GM18873 (cell line): ENCODE results near the gene DUSP10.

ENCODE experiments used
- ATAC-seq: cut with Tn5 transposase; IDR thresholded peaks from one replicate; pipeline ENCODE4 v1.9.1; 2021; ENCODE audit warnings: mild to moderate bottlenecking, moderate library complexity, moderate number of reproducible peaks; ENCODE audit not compliant: unreplicated experiment, low FRiP score

DUSP10 gene

DNA sequence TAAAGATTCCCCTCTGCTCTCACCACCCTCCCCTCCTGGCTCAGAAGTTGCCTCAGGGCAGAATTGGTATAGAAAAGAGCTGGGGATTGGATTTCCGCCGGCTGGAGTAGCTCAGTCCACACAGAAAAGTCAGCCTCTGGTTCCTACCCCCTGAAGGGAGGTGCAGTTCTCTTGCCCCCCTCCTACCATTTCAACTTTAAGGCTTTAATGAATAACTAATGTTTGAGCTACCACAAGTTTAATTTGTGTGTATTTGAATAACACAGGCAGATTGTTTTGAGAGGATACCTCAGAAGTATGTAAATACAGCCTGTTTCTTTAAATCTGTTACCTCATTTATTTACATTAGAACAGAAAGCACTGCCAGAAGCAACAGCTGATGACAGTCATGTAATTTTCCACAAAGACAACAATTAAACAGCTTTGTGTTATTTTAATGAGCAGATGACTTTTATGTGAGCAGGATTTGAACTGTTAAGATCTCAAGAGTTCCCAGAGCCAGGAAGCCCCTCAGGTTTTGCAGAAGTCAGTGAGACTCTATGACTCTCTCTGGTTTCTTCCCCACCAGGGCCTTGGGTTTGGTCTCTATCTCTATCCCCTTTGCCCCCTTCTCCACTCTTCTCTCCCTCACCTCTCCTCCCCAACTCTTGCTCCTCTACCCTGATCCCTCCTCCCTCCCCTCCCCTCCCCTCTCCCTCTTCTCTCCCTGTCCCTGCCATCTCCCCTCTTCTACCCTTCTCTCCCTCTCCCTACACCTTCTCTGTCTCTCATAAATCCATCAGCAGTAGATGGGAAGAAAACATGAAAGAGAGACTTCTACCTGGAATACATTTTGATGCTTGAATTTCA, 26.3 kb downstream of the DUSP10 start:
- no peak for ATAC-seq

DNA sequence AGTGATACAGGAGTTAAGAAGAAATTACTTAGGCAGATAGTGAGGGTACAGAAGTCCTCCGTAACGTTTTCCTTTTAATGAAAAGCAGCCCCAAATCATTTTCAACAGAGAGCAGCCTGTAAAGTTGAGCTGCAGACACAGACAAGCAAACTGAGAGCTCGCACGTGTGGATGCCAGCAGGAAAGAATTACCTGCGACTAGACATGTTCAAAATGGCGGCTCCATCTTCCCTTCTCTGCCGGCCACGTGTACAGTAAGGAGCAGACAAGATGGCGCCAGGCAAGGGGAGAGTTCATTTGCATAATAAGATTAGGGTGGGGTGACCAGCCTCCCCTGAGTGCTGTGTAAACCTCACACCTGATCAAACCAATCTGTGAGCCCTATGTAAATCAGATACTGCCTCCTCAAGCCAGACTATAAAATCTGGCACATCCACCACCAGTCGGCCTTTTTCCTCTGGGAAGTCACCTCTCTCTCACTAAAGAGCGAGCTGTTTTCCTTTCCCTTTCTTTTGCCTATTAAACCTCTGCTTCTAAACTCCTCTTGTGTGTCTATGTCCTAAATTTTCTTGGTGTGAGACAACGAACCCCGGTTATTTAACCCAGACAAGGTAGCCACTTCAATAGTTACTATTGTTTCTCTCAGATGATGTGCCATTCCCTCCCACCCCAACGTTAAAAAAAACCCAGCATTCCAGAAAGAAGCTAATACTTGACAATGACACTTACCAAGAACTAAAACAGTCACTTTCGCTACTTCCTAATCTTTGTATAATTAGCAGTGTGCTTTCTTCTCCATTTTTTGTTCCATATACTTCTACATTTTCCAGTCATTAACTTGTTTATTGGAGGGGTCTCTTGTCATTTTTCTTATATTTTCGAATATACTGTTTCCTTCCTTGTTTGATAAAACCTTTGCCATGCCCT, 27.4 kb downstream of the DUSP10 start:
- ATAC-seq, result no peak

GRCh38 chr1:221712776-221713431, 29.0 kb downstream of the DUSP10 start:
- peak; percentile 55 for ATAC-seq

DNA sequence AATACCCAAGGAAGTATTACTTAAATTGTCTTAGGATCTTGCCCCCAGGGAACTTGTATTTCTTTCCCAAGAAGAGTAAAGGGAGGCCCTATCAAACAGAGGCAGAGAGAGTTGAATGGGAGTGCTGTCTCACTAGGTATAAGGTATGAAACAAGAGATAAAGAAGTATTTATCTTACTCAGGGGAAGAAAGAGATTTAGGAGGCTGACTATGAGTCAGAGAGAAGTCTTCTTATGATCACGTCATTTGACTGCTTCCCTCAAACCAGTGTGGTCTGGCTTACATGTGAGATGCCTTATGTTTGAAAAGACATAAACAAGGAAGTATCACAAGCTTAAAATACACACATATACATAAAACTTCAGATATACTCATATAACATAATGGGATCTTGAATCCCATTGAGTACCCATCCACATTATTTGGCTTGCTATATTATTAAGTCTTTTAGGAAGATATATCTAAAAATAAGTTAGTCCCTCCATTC, 29.6 kb downstream of the DUSP10 start:
- peak; percentile 45 for ATAC-seq

DNA sequence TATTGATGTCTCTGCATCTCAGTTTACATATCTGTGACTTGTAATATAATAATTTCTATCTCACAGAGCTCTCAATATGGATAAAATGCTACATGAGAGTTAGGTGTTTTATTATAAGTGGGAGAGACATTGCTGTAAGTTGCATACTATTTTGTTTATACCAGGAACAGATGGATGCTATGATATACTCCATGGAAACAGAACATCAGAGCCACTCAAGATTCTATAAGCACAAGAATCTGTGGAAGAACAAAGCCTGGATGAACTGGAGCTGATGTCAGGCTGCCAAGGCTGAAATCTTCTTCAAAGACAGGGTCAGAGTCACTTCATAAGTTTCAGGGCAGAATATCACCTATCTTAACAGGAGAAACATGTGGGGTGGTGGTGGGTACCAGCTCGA, 30.2 kb downstream of the DUSP10 start:
- ATAC-seq, result no peak

GRCh38 chr1:221711063-221711577, 30.8 kb downstream of the DUSP10 start:
- ATAC-seq, result no peak

DNA sequence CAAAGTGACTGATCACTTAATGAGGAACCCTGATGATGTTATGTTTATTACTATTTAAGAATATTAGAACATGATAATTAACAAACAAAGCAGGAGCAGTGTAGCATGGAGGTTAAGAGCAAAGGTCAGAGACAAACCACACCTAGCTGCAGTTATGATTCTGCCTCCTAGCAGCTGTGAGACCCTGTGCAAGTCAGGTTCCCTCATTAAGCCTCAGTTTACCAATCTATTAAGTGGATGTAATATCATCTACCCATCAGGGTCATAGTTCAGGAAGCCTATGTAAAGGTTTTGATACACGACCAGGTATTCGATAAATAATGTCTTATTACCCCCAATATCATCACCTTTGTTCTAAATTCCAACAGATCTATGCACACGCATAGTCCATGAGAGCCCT, 32.0 kb downstream of the DUSP10 start:
- ATAC-seq, result no peak

- ATAC-seq, result no peak
Measured at GRCh38 chr1:221708987-221709386, 32.9 kb downstream of the DUSP10 start.

DNA sequence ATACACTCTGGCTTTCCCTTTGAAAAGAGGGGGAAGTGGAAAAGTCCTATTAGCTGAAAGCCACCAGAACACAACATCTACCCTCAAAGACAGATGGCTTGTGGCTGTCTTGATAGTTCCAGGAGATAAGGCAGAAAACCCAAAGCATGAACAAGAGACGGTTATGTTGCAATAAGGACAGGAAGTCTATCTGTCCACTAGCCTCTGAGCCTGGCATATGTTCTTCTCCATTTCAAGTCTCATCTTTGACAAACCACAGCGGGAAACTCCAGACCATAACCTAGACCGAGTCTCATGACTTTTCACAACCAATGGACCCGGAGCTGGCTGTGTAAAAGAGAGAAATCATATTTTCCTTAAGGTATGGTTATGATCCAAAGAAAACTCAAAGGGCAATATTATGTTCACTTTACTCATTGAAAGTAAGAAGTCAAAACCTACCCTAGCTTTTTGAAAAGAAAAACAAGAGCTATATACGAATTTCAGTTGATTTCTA, 33.8 kb downstream of the DUSP10 start:
- peak; percentile 71 for ATAC-seq

DNA sequence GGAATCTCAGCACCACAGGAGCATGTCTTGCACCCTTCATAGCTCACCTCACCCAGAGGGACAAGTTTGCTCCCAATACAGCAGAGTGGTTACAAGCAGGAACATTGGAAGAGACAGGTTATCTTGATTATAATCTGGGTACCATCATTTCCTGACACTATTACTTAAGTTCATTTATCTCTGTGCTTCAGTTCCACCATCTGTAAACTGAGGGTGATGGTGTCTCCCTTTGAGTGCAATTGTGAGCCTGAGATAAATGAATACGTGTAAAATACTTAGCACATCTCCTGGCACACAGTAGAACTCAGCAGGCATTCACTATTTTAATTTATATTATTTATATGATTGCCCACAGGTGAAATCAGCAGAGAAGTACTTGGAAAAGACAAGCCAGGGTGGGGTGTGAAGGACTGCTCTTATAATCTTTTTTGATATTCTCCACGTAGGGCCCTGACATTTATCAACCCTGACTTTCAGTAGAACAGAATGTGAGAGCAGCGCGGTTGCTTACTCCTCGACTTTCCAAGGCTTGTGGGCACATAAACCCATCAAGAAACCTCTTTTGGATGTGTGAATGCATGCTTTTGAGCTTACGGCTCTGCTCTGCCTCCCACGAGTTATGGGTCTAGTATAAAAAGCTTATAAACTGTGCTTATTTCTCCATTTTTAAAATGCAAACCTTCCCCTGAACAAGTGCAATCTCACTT, 34.9 kb downstream of the DUSP10 start:
- ATAC-seq, result no peak

DNA sequence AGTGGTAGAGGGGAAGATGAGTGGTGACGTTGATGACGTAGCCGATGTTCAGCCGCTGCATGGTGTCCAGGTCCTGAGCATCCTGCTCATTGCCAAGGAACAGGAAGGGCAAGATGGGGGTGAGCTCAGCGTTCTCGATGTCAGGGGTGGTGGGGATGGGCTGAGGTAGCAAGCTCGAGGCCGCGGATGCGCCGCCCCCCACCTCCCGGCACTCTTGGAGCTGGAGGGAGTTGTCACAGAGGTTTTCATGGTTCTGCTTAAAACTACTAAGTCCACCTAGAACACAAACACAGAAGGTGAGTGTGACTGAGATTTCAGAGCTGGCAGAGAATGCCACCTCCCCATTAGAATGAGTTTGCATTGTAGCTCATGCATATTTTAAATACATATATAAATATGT, 35.7 kb downstream of the DUSP10 start:
- no peak for ATAC-seq

DNA sequence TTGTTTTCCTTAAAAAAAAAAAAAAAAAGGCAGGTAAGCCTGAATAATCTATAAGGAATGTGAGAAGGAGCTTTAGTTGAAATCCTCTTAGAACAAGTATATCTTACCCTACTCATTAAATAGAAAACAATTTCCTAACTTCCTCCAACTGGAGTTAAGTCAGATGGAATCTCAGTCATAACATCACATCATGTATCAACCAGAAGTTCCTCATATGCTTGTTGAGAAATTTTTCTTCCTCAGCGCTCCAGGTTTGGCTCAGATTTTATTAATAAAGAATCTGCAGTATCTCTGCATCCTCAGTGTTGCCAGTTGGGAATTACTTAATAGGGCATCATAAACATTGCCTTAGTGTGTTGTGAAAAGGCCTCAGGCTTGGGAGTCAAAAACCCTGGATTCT, 37.6 kb downstream of the DUSP10 start:
- no peak for ATAC-seq

DNA sequence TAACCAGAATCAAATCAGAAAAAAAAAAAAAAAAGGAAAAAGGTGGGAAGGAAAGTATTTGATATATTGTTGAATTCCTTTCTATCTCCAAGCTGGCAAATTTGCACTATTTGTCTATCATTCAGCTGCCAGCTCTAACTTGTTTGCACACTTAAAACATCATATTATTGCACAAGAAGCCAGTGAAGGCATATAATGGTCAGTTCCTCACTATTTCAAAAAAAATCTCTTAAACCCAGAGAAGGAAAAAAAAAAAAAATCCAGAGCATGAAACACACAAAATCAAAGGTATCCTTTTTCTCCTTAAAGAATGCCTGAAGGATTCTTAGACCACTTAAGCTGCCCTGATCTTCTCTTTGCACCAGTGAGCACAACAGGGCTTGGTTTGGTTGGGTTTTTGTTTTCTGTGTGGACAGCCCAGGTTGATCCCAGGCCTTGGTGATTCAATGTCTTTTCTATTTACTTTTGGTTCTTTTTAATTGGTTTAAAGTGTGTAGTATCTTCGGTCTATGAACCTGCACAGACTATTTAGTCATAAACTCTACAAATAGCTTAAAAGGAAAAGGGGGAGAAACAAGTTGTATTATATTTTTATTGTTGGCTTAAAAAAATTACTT, 40.2 kb downstream of the DUSP10 start:
- ATAC-seq, result no peak

GRCh38 chr1:221700948-221701347, 40.9 kb downstream of the DUSP10 start:
- no peak for ATAC-seq

DNA sequence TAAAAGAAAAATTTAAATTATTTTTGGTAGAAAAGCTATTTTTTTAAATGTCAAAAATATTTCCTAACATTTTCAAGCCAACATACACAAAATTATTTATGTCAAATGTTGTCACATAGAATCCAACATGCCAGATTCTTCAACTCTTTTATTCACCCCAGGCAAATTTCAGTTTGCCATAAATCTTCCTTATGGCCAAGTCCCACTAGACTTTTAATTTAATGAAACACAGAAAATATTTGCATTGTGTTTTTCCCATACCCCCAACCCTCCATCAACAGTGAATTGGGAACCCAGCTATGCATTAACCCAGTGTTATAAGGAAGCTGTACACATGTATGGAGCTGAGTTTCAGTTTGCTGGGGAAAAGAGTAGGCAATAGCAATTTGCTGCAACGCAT, 41.4 kb downstream of the DUSP10 start:
- no peak for ATAC-seq

DNA sequence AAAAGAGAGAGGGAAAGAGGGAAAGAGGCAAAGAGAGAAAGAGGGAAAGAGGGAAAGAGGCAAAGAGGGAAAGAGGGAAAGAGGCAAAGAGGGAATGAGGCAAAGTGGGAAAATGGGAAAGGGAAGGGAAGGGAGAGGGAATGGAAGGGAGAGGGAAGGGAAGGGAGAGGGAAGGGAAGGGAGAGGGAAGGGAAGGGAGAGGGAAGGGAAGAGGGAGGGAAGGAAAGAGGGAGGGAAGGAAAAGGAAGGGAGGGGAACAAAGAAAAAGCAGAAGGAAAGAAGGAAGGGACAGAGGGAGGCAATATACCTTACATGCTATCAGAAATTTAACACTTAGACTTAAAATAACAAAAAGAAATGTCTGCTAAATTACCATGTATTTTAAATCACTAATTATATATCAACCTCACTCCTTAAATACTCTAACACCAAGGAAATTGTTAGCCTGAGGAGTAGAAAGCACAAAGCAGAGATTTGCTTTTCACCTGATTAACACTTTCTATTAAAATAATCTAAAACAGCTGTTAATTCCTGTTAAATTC, 41.8 kb downstream of the DUSP10 start:
- no peak for ATAC-seq

GRCh38 chr1:221699577-221699976, 42.3 kb downstream of the DUSP10 start:
- no peak for ATAC-seq

DNA sequence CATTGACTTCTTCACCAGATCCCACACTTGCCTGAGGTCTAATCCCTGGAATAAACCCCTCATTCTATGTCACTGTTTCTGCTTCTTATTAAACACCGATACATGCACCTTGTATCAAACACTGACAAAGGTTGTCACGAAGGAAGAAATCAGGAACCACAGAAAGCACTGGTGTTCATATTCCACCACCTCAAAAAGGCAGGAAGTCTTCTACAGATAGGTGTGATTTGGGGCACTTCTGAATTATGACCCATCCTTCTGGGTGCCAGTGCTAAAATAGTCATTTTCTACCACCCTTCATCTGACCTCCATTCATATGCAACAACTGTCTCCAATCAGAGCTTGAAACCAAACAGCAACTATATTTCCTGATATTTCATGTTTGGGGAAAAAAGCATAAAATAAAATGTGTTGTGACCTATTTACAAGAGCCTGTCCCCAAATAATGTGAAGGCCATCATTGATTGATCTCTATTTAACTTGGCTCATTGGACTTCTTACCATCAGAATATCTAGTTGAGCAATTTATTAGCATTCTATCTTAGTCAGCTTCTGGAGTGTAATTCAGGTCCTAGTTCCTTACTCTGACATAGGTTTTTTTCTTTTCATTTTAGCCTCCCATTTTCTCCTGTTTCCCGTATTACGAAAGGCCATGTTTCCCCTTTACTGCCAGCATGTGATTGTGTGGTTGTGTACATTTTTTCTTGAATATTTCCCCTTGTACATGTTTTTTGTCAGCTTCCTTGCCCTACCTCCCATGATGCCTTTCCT, 43.1 kb downstream of the DUSP10 start:
- no peak for ATAC-seq
